SK-N-SH (cell line): ENCODE results near the gene UGDH.

Experiments
- TF ChIP-seq, protein P1 (sequence below): fragments of 150-350 bp; IDR thresholded peaks from 2 replicates; pipeline ENCODE4 v1.6.1; 2017; ENCODE audit warnings: antibody characterized with exemption, low read length, low read depth, borderline replicate concordance
- TF ChIP-seq, protein P2 (sequence below): IDR thresholded peaks from 2 replicates; pipeline ENCODE4 v1.6.1; 2012; ENCODE audit warnings: mild to moderate bottlenecking, low read depth, low read length, moderate library complexity
- TF ChIP-seq, protein P3 (sequence below): fragments of 200-600 bp; sonication (generic); IDR thresholded peaks from 2 replicates; pipeline ENCODE4 v1.6.1; 2017; ENCODE audit warnings: antibody characterized with exemption, mild to moderate bottlenecking, moderate library complexity

DNA sequence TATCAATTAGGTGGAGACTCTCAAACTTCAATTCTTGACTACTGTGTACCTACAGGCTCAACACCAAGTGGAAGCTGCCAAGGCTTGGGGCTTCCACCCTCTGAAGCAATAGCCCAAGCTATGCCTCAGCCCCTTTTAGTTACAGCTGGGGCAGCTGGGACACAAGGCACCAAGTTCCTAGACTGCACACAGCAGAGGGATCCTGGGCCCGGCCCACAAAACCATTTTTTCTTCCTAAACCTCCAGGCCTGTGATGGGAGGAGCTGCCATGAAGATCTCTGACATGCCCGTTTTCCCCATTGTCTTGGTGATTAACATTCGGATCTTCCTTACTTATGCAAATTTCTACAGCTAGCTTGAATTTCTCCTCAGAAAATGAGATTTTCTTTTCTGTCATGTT is 3.4 kb upstream of the UGDH start:
- TF ChIP-seq, protein P1, sequence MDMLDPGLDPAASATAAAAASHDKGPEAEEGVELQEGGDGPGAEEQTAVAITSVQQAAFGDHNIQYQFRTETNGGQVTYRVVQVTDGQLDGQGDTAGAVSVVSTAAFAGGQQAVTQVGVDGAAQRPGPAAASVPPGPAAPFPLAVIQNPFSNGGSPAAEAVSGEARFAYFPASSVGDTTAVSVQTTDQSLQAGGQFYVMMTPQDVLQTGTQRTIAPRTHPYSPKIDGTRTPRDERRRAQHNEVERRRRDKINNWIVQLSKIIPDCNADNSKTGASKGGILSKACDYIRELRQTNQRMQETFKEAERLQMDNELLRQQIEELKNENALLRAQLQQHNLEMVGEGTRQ: no peak
- TF ChIP-seq, protein P2, sequence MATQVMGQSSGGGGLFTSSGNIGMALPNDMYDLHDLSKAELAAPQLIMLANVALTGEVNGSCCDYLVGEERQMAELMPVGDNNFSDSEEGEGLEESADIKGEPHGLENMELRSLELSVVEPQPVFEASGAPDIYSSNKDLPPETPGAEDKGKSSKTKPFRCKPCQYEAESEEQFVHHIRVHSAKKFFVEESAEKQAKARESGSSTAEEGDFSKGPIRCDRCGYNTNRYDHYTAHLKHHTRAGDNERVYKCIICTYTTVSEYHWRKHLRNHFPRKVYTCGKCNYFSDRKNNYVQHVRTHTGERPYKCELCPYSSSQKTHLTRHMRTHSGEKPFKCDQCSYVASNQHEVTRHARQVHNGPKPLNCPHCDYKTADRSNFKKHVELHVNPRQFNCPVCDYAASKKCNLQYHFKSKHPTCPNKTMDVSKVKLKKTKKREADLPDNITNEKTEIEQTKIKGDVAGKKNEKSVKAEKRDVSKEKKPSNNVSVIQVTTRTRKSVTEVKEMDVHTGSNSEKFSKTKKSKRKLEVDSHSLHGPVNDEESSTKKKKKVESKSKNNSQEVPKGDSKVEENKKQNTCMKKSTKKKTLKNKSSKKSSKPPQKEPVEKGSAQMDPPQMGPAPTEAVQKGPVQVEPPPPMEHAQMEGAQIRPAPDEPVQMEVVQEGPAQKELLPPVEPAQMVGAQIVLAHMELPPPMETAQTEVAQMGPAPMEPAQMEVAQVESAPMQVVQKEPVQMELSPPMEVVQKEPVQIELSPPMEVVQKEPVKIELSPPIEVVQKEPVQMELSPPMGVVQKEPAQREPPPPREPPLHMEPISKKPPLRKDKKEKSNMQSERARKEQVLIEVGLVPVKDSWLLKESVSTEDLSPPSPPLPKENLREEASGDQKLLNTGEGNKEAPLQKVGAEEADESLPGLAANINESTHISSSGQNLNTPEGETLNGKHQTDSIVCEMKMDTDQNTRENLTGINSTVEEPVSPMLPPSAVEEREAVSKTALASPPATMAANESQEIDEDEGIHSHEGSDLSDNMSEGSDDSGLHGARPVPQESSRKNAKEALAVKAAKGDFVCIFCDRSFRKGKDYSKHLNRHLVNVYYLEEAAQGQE: no peak
- TF ChIP-seq, protein P3, sequence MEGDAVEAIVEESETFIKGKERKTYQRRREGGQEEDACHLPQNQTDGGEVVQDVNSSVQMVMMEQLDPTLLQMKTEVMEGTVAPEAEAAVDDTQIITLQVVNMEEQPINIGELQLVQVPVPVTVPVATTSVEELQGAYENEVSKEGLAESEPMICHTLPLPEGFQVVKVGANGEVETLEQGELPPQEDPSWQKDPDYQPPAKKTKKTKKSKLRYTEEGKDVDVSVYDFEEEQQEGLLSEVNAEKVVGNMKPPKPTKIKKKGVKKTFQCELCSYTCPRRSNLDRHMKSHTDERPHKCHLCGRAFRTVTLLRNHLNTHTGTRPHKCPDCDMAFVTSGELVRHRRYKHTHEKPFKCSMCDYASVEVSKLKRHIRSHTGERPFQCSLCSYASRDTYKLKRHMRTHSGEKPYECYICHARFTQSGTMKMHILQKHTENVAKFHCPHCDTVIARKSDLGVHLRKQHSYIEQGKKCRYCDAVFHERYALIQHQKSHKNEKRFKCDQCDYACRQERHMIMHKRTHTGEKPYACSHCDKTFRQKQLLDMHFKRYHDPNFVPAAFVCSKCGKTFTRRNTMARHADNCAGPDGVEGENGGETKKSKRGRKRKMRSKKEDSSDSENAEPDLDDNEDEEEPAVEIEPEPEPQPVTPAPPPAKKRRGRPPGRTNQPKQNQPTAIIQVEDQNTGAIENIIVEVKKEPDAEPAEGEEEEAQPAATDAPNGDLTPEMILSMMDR: no peak
